HG02571 (cell line): ENCODE measurements around the gene JPH3.

Experiments used
- ATAC-seq: cut with Tn5 transposase; IDR thresholded peaks from one replicate; pipeline ENCODE4 v1.9.1; 2021; ENCODE audit warnings: mild to moderate bottlenecking, moderate library complexity; ENCODE audit not compliant: unreplicated experiment

JPH3 gene

GRCh38 chr16:87598431-87598830 lies 3.9 kb upstream of the JPH3 start:
- no peak for ATAC-seq

DNA sequence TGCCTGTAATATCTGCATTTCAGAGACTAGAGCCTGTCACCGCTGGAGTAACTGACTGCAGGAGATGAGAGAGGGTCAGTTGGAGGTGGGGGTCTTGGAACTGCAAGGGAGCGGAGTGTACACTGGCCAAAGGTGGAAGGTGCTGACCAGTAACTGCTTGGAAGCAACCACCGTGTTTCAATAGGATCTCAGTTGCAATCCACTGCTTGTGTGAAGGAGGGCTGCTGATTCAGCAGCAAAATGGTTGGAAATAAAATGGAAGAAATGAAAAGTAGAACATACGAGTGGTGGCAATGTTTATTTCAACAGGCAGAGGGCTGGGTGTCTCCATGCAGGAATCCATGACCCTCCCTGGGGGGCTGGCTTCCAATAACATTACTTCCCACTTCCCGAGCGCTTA lies 2.1 kb upstream of the JPH3 start:
- no peak for ATAC-seq

DNA sequence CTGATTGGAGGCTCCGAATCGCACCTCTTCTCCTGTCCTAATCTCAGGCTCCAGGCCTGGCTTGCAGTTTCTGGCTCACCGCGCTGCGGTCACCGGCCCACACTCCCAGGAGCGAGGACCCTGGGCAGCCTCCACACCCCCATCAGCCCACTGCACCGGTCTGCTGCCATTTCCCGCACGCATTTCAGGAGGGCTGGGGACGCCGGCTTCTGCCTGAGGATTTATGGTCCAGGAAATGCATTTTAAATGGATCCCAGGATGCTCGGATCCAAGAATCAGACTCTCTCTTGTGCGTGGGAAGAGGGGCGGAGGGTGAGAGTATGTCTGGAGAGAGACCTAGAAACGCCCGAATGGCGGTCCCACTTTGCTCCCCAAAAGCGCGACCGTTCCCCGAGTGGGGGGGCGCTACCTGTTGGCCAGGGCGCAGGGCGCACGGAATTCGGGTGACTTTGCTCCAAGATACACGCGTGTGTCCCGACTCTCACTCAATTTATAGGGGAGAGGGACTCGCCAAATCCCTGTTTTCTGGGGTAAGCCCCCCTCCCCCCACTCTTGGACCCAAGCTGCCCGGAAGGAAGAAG lies 817 bp upstream of the JPH3 start:
- ATAC-seq: no peak

DNA sequence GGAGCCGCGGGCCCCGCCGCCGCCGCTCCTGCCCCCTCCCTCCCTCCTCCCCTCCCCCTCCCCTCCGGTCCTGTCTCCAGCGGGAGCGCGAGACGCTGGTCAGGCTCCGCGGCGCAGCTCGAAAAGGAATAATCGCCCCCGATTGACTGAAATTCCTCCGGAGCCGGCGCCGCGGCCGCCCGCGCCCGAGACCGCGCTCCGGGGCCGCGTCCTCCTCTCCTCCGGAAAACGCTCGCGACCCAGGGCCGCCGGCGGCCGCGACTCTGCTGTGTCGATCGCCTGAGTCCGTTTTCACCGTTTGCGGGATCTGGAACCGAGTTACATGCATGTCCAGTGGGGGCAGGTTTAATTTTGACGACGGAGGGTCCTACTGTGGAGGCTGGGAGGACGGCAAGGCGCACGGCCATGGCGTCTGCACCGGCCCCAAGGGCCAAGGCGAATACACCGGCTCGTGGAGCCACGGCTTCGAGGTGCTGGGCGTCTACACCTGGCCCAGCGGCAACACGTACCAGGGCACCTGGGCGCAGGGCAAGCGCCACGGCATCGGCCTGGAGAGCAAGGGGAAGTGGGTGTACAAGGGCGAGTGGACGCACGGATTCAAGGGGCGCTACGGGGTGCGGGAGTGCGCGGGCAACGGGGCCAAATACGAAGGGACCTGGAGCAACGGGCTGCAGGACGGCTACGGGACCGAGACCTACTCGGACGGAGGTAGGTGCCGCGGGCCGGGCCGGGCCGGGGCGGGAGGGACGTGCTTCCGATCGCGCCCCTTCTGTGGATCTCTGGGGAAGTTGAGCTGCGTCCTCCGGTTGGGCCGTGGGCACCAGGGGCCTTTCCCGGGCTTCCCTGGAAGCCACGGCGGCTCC lies 744 bp downstream of the JPH3 start:
- ATAC-seq: no peak

- no peak for ATAC-seq
These were observed 1.7 kb downstream of the JPH3 start for GRCh38 chr16:87603684-87604633.

DNA sequence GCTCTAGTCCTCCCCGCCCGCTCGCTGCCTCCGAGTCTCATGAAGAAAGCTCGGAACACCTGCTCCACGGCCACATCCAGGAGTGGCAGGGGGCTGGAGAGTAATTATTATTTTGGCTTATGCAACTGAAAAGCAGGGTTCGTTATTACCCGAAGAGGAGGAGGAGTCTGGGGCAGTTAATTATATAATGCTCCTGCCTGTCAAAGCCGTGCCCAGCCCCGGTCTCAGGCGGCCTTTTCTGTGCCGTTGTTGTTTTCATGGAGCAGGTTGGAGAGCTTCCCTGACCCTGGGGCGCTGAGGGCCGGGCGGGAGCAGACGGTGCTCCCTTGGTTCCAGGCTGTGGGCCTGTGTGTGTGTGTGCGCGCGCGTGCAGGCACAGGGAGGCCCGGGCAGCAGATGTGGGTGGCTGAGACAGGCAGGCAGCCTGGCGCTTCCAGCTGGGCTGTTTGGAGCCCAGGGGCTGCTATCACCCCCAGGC lies 2.4 kb downstream of the JPH3 start:
- no peak for ATAC-seq

DNA sequence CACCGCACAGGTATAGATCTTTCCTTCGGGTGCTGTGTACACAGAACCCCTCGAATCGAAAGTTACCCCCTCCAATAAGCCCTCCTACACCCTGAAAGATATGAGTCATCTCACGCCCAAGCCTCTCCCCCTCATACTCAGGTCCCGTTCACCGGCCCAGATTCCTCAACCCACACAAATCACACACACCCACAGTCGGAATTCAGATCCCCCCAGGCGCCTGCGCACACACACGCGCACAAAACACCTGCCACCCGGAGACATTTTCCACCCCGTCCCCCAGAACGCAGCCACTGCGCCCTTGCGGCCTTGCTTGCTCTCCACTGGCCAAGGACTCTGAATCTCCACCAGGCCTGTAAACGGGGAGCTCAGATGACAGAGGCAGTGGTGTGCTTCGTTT lies 4.9 kb downstream of the JPH3 start:
- no peak for ATAC-seq

- no peak for ATAC-seq
These were observed 5.6 kb downstream of the JPH3 start for GRCh38 chr16:87607871-87608270.

DNA sequence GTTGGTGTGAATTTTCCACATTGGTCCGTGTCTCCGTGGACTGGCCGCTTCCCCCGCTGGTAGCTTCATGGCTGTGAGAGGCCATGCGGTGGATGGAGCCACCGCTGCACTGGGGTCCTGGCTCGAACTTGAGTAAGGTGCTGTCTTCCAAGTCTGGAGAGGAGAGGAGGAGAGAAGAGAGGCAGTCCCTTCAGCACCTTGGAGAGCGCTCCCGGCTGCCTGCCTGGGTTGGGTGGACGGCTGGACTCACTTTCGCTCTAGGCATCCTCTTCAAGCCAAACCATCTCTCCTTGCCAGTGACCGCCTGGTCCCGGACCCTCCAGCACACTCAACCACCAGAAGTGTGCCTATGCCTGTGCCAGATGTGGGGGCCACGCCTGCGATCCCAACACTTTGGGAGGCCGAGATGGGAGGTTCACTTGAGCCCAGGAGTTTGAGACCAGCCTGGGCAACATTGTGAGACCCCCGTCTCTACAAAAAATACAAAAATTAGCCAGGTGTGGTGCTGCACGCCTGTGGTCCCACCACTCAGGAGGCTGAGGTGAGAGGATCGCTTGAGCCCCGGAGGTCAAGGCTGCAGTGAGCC lies 6.2 kb downstream of the JPH3 start:
- no peak for ATAC-seq

- ATAC-seq: no peak
These were observed 7.7 kb downstream of the JPH3 start for GRCh38 chr16:87610026-87610425.

DNA sequence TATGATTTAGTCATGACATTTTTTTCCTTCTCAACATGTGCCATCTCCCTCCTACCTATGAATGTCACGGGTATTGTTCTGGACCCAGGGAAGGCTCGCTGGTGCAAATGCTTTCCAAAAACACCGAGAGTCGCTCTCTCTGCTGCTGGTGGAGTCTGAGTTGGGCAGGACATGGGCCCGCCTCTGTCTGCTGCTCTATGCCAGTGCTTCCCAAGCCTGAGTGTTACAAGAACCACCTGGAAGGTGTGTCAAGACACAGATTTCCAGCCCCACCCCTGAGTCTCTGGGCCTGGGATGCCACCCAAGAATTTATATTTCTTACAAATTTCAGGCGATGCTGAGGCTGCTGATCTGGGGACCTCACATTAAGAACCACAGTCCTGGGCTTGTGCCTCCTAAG lies 9.1 kb downstream of the JPH3 start:
- no peak for ATAC-seq

DNA sequence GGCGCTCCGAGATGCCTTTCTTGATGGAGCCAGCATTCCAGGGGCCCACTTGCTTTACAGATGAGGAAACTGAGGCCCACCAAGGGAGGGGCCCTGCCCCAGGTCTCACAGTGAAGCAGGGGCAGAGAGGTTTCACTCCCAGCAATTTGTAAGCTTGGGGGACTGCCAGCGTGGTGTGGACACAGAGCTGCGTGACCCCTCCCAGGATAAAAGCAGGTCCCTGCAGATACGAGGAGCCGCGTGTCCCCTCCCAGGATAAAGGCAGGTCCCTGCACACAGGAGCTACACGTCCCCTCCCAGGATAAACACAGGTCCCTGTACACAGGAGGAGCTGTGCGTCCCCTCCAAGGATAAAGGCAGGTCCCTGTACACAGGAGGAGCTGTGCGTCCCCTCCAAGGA lies 11.7 kb downstream of the JPH3 start:
- no peak for ATAC-seq

DNA sequence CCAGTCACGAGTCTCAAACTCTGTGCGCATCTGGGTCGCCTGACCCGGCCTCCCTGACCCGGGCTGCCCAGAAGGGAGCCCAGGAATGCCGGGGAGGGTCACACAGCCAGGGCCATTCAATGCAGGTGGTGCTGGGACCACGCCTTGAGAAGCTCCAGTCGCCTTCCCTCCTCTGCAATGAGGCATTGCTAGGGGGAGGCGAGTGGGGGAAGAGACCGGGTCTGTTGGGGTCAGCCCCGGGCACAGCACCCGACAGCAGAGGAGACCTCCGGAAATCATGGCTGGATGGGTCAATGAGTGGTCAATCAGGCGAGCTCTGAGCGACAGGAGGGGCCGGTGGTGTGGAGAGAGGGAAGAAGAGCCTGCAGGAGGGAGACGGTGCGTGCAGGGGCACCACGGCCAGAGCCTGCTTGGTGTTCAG lies 13.3 kb downstream of the JPH3 start:
- ATAC-seq: no peak

- no peak for ATAC-seq
These were observed 14.2 kb downstream of the JPH3 start for GRCh38 chr16:87616556-87616955.

DNA sequence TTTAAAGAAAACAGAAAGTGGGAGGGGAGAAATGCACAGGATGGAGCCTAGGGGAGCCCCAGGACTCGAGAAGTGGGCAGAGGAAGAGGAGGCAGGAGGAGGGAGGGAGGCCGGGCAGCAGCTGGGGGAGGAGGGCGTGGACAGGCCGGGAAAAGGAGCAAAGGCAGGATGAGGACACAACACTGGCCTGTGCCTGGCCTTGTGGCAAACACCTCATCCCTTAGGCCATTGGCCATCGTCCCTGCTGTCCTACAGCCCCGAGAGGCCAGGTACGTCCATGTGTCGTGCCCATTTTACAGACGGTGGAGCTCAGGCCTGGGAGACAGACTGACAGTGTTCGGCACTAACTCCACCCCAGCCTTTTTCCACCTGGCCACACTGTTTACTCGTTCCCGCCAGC lies 15.9 kb downstream of the JPH3 start:
- no peak for ATAC-seq

DNA sequence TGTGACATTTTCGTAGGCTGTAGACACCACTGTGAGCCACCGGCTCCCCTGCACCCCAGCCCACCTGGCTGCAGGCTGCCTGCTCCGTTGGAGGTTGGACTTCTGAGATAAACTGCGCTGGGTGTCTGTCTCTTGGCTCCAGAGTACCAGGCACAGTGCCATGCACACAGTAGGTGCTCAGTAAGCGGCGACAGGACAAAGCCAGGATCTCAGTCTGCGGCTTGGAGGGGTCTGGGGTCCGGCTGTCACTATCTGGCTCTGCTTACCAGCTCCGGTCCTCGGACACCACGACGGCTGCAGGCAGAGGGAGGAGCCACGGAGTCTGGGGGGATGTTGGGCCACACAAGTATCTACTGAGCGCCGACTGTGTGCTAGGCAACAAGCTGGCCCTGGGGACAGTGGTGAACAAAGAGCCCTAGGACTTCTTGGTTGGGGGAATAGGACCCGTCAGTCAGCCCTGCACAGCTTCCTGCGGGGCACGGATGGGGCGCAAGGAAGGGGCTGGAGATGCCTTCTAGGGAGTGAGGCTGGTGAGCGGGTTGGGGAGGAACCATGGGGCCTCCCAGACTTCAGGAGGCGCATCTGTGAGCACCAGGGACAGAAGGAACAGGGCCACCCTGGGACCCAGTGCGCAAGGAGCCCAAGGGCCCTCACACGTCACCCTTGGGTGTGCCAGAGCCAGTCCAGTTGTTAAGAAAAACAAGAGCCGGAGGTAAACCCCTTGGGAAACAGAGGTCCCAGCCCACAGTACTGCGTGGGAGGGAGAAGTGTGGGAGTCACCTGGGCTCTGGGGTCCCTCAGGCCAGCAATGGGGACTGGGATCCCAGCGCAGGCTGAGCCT lies 17.3 kb downstream of the JPH3 start:
- ATAC-seq: no peak

GRCh38 chr16:87620201-87620495 lies 17.8 kb downstream of the JPH3 start:
- no peak for ATAC-seq

DNA sequence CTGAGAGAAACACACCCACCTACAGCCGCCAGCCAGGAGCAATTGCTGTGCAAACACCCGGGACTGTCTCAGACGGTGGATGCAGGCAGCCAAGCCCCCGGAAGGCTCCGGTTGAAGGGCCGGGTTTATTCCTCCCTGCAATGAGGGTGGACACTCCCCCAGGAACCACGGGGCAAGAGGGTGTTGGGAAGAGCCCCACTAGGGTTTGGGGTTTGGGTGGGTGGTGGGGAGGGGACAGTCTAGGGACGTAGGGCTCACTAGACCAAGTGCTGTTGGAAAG lies 19.2 kb downstream of the JPH3 start:
- no peak for ATAC-seq

GRCh38 chr16:87621976-87622713 lies 19.8 kb downstream of the JPH3 start:
- ATAC-seq: no peak

DNA sequence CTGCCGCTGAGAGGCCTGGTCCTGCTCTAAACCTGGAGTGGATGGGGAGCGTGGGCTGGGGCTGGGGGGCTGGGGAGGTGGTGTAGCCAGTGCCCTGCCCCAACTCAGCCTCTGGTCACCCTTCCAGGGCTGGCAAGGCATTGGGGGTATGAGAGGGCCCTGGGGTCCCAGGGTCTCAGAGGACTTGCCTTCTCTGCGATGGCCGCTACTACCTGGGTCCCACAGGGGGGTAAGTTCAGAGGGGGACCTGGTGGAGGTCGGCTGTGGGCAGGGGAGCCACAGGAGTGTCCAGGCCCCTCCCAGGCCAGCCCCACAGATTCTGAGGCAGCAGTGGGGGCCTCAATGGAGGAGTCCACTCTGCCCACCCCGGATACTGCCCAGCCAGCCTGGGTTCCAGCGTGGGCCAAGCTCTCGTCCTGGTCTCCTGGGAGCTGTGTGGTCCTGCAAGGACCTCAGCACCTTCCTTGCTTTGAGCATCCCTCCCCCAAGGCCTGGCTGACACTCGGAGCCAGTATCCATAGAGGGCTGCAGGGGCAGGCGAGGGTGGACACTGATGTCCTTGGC lies 20.5 kb downstream of the JPH3 start:
- ATAC-seq: no peak
